GM12878 (cell line): ENCODE results near the gene SOCS1. TPM values are rescaled to one million over a fixed set of nuclear protein-coding genes. Genes with fewer than 3 reads are reported as not detected.

ENCODE experiments used
- ATF2 ChIP-seq: IDR thresholded peaks from 2 replicates; pipeline ENCODE4 v1.6.1; 2012; ENCODE audit warnings: low read length, inconsistent platforms
- BMI1 ChIP-seq: fragments of 450-650 bp; IDR thresholded peaks from 2 replicates; pipeline ENCODE4 v1.6.1; 2016; ENCODE audit warnings: mild to moderate bottlenecking, moderate library complexity, borderline replicate concordance
- CREB1 ChIP-seq: IDR thresholded peaks from 2 replicates; pipeline ENCODE4 v1.6.1; 2012; ENCODE audit warnings: low read depth, mild to moderate bottlenecking, inconsistent platforms
- CREM ChIP-seq: IDR thresholded peaks from 2 replicates; pipeline ENCODE4 v1.6.1; 2014; ENCODE audit warnings: antibody characterized with exemption, low read depth
- DPF2 ChIP-seq: fragments of 450-650 bp; IDR thresholded peaks from 2 replicates; pipeline ENCODE4 v1.6.1; 2017; ENCODE audit warnings: mild to moderate bottlenecking
- HCFC1 ChIP-seq: fragments of 150-350 bp; IDR thresholded peaks from 2 replicates; pipeline ENCODE4 v1.6.1; 2014; ENCODE audit warnings: low read length
- KDM1A ChIP-seq: fragments of 200-600 bp; sonication (generic); IDR thresholded peaks from 2 replicates; pipeline ENCODE4 v1.6.1; 2016; ENCODE audit warnings: borderline replicate concordance
- MXI1 ChIP-seq: fragments of 150-350 bp; IDR thresholded peaks from 2 replicates; pipeline ENCODE4 v1.6.1; 2011; ENCODE audit warnings: low read depth, mild to moderate bottlenecking, inconsistent platforms, low read length, improper control_type of control experiment
- NFIC ChIP-seq: IDR thresholded peaks from 2 replicates; pipeline ENCODE4 v1.6.1; 2012; ENCODE audit warnings: low read depth, mild to moderate bottlenecking, inconsistent platforms, low read length, moderate library complexity
- POU2F2 ChIP-seq: IDR thresholded peaks from 3 replicates; pipeline ENCODE4 v1.6.1; 2011; ENCODE audit warnings: low read depth, mild to moderate bottlenecking, low read length, borderline replicate concordance
- RB1 ChIP-seq: fragments of 450-650 bp; formaldehyde crosslinking; IDR thresholded peaks from 2 replicates; pipeline ENCODE4 v1.6.1; 2017; ENCODE audit warnings: mild to moderate bottlenecking, borderline replicate concordance
- RELA ChIP-seq: fragments of 450-650 bp; IDR thresholded peaks from 2 replicates; pipeline ENCODE4 v1.8.0; 2014; ENCODE audit warnings: borderline replicate concordance; ENCODE audit not compliant: partially characterized antibody
- REST ChIP-seq: IDR thresholded peaks from 2 replicates; pipeline ENCODE4 v1.6.1; 2012; ENCODE audit warnings: mild to moderate bottlenecking, low read depth, low read length
- SIN3A ChIP-seq: IDR thresholded peaks from 2 replicates; pipeline ENCODE4 v1.6.1; 2012; ENCODE audit warnings: low read depth, low read length, improper control_type of control experiment
- ZBTB33 ChIP-seq: fragments of 450-650 bp; IDR thresholded peaks from 2 replicates; pipeline ENCODE4 v1.6.1; 2017; ENCODE audit warnings: mild to moderate bottlenecking
- ZNF384 ChIP-seq: IDR thresholded peaks from 2 replicates; pipeline ENCODE4 v1.6.1; 2012; ENCODE audit warnings: low read depth, mild to moderate bottlenecking, low read length, improper control_type of control experiment, borderline replicate concordance
- polyA plus RNA-seq, 11 experiments: library from polyadenylated mRNA; depleted of rRNA in 4 of 11; unstranded in 6 of 11; stranded (reverse) in 5 of 11; fragments of >200 nt; fragmentation: Nextera tagmentation in 4 of 11; fragmentation: Illumina TruSeq in 1 of 11; extraction: Ambion mirVana in 4 of 11; extraction: Trizol in 1 of 11; gene quantifications; 1 replicate in 1 of 11; 2 replicates in 10 of 11; pipeline versions ENCODE4 v1.2.1 to v1.2.3, GENCODE V29; 2011 to 2016; ENCODE audit warnings: inconsistent platforms in 2 of 11, missing spikeins in 2 of 11, low read depth in 1 of 11
- total RNA-seq, 4 experiments: library from RNA; depleted of rRNA in 3 of 4; stranded (reverse); fragments of >200 nt in 3 of 4; fragmentation: Illumina TruSeq in 1 of 4; extraction: Trizol in 1 of 4; gene quantifications; 2 replicates each; pipeline versions ENCODE4 v1.2.1 to v1.2.3, GENCODE V29; 2013 to 2021
- TF ChIP-seq, protein P1 (sequence below): IDR thresholded peaks from 2 replicates; pipeline ENCODE4 v1.6.1; 2012; ENCODE audit warnings: low read depth, low read length, improper control_type of control experiment
- TF ChIP-seq, protein P2 (sequence below): IDR thresholded peaks from 2 replicates; pipeline ENCODE4 v1.6.1; 2011; ENCODE audit warnings: borderline replicate concordance, low read depth, mild to moderate bottlenecking, moderate library complexity, low read length; ENCODE audit not compliant: insufficient read depth, poor library complexity, severe bottlenecking

The SOCS1 gene
- total and polyA plus RNA-seq, 10 of the 15 experiments (the other 5 are each of a cell fraction or from before 2014, with no cell fraction given): 0.42 to 39.8 (median 11.2) TPM

GRCh38 chr16:11258553-11259492, 2.8 kb upstream of the SOCS1 start (continued):
- TF ChIP-seq HCFC1 (no peak), DPF2 (peak; percentile 59; the same call in 1 of the 2 replicates), RELA (no peak), MXI1 (peak; percentile 97), SIN3A (peak; percentile 63; the same call in 1 of the 2 replicates), RB1 (no peak), REST (no peak), ZBTB33 (no peak), NFIC (no peak), ATF2 (no peak), BMI1 (no peak), ZNF384 (no peak), KDM1A (no peak), POU2F2 (no peak), CREM (0 out of 2 replicates have a peak, but pooled peaks have one; percentile 8), CREB1 (no peak)
- TF ChIP-seq, protein P1, sequence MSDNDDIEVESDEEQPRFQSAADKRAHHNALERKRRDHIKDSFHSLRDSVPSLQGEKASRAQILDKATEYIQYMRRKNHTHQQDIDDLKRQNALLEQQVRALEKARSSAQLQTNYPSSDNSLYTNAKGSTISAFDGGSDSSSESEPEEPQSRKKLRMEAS: peak; percentile 60
- TF ChIP-seq, protein P2, sequence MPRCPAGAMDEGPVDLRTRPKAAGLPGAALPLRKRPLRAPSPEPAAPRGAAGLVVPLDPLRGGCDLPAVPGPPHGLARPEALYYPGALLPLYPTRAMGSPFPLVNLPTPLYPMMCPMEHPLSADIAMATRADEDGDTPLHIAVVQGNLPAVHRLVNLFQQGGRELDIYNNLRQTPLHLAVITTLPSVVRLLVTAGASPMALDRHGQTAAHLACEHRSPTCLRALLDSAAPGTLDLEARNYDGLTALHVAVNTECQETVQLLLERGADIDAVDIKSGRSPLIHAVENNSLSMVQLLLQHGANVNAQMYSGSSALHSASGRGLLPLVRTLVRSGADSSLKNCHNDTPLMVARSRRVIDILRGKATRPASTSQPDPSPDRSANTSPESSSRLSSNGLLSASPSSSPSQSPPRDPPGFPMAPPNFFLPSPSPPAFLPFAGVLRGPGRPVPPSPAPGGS: no peak
